ENCODE results near the gene DNAJC16. TPM values are rescaled to one million over a fixed set of nuclear protein-coding genes. Genes with fewer than 3 reads are reported as not detected.
A peak's percentile ranks its signal among the peaks of the same experiment; 100 is the strongest.
"Not testable (repeated sequence)": the region's sequence is repeated elsewhere in the genome, so short reads cannot be mapped to it uniquely, and the experiment has no call there.

DNAJC16 gene
- total RNA-seq, 1 experiment from 2014 or later: 23.2 TPM

GRCh38 chr1:15515022-15515663, 11.5 kb upstream of the DNAJC16 start:
- H3K4me1 ChIP-seq: no peaks in the 10 kb centered on the region
- H3K4me3 ChIP-seq: no peak overlapping the region
- H3K27ac ChIP-seq: no peak overlapping the region
- peaks cover 29% of the 10 kb centered on the region for H3K36me3 ChIP-seq
- H3K27me3 ChIP-seq: no peaks in the 10 kb centered on the region
- no peak for DNase-seq
- H3K9me3 ChIP-seq (replicated peaks): no peaks in the 10 kb centered on the region

GRCh38 chr1:15519625-15520024, 7.0 kb upstream of the DNAJC16 start:
- no peak for DNase-seq
- H3K4me3 ChIP-seq: no peak overlapping the region

DNA sequence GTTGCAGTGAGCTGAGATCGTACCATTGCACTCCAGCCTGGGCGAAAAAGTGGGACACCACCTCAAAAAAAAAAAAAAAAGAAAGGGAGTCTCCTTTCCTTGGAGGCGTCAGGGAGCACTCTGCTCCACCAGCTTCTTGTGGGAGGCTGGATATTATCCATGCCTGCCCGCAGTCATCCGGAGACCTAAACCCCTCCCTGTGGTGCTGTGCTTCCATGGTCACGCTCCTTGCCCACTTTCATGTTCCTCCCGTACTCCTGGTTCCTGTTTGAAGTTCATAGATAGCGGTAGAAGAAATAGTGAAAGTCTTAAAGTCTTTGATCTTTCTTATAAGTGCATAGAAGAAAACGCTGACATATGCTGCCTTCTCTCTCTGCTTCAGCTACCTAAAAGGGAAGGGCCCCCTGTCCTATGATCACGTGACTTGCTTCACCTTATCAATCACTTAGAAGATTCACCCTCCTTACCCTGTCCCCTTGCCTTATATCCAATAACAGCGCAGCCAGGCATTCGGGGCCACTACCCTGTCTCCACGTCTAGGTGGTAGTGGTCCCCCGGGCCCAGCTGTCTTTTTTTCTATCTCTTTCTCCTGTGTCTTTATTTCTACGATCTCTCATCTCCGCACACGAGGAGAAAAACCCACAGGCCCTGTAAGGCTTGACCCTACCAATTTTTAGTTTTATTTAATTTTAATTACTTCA, 5.3 kb upstream of the DNAJC16 start:
- H3K9me3 ChIP-seq (replicated peaks); H3K27ac ChIP-seq; H3K27me3 ChIP-seq; H3K4me1 ChIP-seq; DNase-seq; H3K4me3 ChIP-seq: not testable (repeated sequence)
- H3K36me3 ChIP-seq: peaks cover 15% of the 10 kb centered on the region

More at GRCh38 chr1:15519625-15520024, 7.0 kb upstream of the DNAJC16 start:
- Histone ChIP-seq H3K4me1 (peaks cover 8% of the 10 kb centered on the region; the same call in 1 of the 2 replicates), H3K36me3 (peaks cover 19% of the 10 kb centered on the region), H3K27ac (no peak overlapping the region), H3K9me3 (replicated peaks) (no peaks in the 10 kb centered on the region), H3K27me3 (no peaks in the 10 kb centered on the region)

DNA sequence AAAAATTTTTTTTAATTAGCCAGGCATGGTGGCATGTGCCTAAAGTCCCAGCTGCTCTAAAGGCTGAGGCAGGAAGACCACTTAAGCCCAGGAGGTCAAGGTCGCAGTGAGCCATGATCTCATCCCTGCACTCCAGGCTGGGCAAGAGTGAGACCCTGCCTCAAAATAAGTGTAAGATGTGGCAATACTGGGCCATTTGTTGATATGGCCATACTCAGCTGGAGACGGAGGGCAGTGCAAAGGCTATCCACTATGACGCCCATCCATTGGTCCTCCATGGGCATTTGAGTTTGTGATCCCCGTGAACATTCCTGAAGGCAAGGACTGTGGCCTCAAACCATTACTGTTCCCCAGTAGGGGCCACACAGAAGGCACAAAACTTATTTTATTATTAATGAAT, 4.1 kb upstream of the DNAJC16 start:
- no peaks in the 10 kb centered on the region for H3K9me3 ChIP-seq (replicated peaks)
- DNase-seq: no peak

DNA sequence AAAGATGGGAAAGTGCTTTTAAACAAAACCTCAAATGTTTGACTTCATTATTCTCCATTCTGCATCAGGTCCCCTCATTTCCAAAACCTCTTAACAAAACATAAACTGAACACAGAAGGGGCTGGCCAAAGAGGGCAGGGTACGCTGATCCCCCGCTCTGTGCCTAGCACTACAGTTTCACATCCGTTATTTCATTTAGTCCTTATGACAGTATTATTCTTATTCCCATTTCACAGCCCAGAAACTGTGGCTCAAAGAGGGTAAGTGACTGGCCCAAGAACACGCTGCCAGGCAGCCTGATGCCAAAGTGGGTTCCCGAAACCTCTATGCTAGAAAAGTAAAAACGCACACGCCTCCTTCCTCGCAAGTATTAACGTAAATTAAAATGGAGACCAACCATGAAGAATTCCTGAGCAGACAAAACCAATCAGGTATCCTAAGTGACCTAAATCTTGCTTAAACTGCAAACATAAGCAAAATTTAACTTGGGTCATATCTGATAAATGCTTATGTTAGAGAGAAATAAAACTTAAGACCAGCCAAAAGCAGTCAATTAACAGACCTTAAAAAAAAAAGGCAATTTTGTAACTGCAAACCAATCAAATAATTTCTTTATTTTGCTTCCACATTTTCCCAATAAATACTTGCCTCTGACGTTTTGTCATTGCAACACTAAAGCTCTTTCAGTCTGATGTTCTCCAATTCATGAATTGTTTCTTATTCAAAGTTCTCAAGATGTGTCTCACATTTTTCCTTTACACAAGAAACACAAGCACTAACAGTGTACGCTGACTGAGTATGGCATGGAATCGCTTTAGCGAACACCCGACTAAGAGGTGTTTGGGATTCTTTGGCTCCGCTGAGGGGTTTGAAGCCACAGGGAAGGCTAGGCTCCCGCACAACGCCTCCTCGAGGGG, 3.3 kb upstream of the DNAJC16 start:
- no peaks in the 10 kb centered on the region for H3K27me3 ChIP-seq
- H3K4me3 ChIP-seq: peak overlapping the region; percentile 64
- DNase-seq: no peak
- no peaks in the 10 kb centered on the region for H3K9me3 ChIP-seq (replicated peaks)
- no peaks in the 10 kb centered on the region for H3K36me3 ChIP-seq
- H3K27ac ChIP-seq: no peak overlapping the region; the same call in 1 of the 2 replicates
- H3K4me1 ChIP-seq: peaks cover 13% of the 10 kb centered on the region; the same call in 1 of the 2 replicates

More for the DNA sequence above, 4.1 kb upstream of the DNAJC16 start:
- H3K36me3 ChIP-seq: peaks cover 4% of the 10 kb centered on the region
- H3K4me3 ChIP-seq: no peak overlapping the region; the same call in 1 of the 2 replicates
- H3K27me3 ChIP-seq: no peaks in the 10 kb centered on the region
- peaks cover 11% of the 10 kb centered on the region; the same call in 1 of the 2 replicates for H3K4me1 ChIP-seq
- H3K27ac ChIP-seq: no peak overlapping the region

- no peak for DNase-seq
- no peaks in the 10 kb centered on the region for H3K9me3 ChIP-seq (replicated peaks)
- peak within 1 kb of the TSS; percentile 88 for H3K27ac ChIP-seq
- H3K4me1 ChIP-seq: peaks cover 13% of the 10 kb centered on the region; the same call in 1 of the 2 replicates
- no peaks in the 10 kb centered on the region for H3K36me3 ChIP-seq
- peak within 1 kb of the TSS; percentile 85 for H3K4me3 ChIP-seq
- H3K27me3 ChIP-seq: no peaks in the 10 kb centered on the region
These were observed 2.7 kb upstream of the DNAJC16 start, which contains the start of gene CASP9 for GRCh38 chr1:15524021-15524282. TSS of gene CASP9 (minus strand) at chr1:15524215. CDS start at chr1:15524200, 15 bp downstream.

- Histone ChIP-seq H3K4me3 (peak overlapping the region; percentile 85), H3K36me3 (no peaks in the 10 kb centered on the region), H3K27me3 (no peaks in the 10 kb centered on the region), H3K27ac (peak overlapping the region; percentile 88), H3K9me3 (replicated peaks) (no peaks in the 10 kb centered on the region), H3K4me1 (peaks cover 13% of the 10 kb centered on the region; the same call in 1 of the 2 replicates)
- peak; percentile 100 for DNase-seq
These were observed 2.2 kb upstream of the DNAJC16 start for GRCh38 chr1:15524283-15525049.

GRCh38 chr1:15525050-15526020, 1.3 kb upstream of the DNAJC16 start:
- Histone ChIP-seq H3K36me3 (no peaks in the 10 kb centered on the region), H3K9me3 (replicated peaks) (no peaks in the 10 kb centered on the region), H3K4me3 (peak overlapping the region; percentile 85), H3K27me3 (no peaks in the 10 kb centered on the region), H3K27ac (no peak overlapping the region), H3K4me1 (peaks cover 13% of the 10 kb centered on the region; the same call in 1 of the 2 replicates)
- peak; percentile 35 to 100 for DNase-seq

DNA sequence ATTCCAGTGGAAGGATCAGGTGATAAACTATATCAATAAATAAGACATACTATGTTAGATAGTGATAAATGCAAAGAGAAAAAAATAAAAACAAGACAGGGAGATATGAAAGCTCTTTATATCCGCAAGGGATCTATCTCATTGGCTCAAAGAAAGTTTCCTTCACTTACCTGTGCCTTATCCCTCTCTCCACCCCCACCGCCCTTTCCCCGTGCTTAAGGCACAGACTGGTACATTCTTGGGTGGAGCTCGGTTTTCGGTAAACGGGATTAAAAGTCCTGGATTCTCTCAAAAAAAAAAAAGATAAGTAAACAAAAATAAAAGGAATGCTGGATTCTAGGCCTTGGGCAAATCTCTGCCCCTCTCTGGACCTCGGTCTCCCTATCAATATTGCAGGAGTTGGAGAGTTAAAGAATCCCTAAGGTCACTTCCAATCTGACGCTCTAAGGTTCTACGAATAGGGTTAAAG, 593 bp upstream of the DNAJC16 start:
- peaks cover 13% of the 10 kb centered on the region; the same call in 1 of the 2 replicates for H3K4me1 ChIP-seq
- no peaks in the 10 kb centered on the region for H3K9me3 ChIP-seq (replicated peaks)
- H3K36me3 ChIP-seq: no peaks in the 10 kb centered on the region
- H3K4me3 ChIP-seq: peak overlapping the region; percentile 85
- no peak for DNase-seq
- no peaks in the 10 kb centered on the region for H3K27me3 ChIP-seq
- no peak overlapping the region for H3K27ac ChIP-seq

DNA sequence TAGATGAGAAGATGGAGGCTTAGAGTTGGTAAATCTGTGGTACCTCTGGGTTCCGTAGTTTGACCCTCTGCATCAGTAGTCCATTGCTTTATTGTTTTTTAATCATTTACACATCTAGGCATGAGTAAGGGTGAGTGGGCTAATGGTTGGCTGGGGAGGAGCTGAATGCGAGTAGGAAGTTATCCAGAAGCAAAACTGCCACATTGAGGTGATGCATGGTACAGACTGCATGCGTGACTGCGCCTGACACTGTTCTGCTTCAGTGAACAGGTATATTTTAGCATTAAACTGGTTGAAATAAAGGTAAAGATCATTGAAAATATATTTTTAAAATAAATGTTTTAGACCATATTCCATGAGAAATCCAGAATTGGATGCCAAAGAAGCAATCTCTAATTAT, 4.4 kb downstream of the DNAJC16 start:
- no peak overlapping the region for H3K4me3 ChIP-seq
- no peak for DNase-seq
- H3K9me3 ChIP-seq (replicated peaks): no peaks in the 10 kb centered on the region
- H3K27me3 ChIP-seq: no peaks in the 10 kb centered on the region
- peaks cover 6% of the 10 kb centered on the region; the same call in 1 of the 2 replicates for H3K4me1 ChIP-seq
- no peak overlapping the region for H3K27ac ChIP-seq
- H3K36me3 ChIP-seq: peaks cover 2% of the 10 kb centered on the region; the same call in 1 of the 2 replicates

- no peaks in the 10 kb centered on the region for H3K27me3 ChIP-seq
These were observed 5.0 kb downstream of the DNAJC16 start for GRCh38 chr1:15531682-15532081.

DNA sequence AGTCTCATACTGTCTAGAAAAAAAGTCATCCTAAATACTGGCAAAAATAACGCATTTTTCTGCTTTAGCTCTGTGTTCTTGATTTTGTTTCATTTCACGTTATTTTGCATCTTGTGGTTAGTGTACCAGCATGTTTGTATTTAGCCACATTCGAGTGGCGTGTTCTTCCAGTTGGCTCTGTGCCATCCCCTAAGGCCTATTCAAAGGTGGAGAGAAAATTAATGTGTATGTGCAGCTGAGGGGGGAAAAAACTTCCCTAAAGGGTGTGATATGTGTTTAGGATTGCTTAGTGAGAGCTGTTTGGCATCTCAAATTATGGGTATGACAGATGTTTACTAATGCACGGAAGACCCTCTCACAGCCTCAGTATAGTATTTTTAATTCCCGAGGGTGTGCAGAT, 12.1 kb downstream of the DNAJC16 start:
- Histone ChIP-seq H3K27me3 (no peaks in the 10 kb centered on the region), H3K27ac (no peak overlapping the region), H3K4me3 (no peak overlapping the region), H3K36me3 (peaks cover 26% of the 10 kb centered on the region), H3K4me1 (no peaks in the 10 kb centered on the region), H3K9me3 (replicated peaks) (no peaks in the 10 kb centered on the region)
- DNase-seq: peak; percentile 34 to 53

More at GRCh38 chr1:15531682-15532081, 5.0 kb downstream of the DNAJC16 start:
- H3K9me3 ChIP-seq (replicated peaks): no peaks in the 10 kb centered on the region
- H3K27ac ChIP-seq: no peak overlapping the region
- peaks cover 6% of the 10 kb centered on the region; the same call in 1 of the 2 replicates for H3K4me1 ChIP-seq
- H3K4me3 ChIP-seq: no peak overlapping the region
- DNase-seq: no peak
- peaks cover 8% of the 10 kb centered on the region for H3K36me3 ChIP-seq

DNA sequence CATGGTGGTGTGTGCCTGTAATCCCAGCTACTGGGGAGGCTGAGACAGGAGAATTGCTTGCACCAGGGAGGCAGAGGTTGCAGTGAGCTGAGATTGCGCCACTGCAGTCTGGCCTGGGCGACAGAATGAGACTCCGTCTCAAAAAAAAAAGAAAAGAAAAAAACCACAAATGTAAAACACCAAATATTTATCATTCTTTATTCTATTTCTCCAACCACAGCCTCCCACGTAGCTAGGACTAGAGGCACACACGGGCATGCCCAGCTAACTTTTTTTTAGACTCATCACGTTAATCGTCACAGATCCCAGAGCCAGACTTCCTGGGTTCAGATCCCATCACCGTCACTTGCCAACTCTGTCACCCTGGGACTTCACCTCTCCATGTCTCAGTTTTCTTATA, 13.5 kb downstream of the DNAJC16 start:
- no peaks in the 10 kb centered on the region for H3K9me3 ChIP-seq (replicated peaks)
- no peaks in the 10 kb centered on the region for H3K27me3 ChIP-seq
- H3K36me3 ChIP-seq: peaks cover 34% of the 10 kb centered on the region
- H3K4me1 ChIP-seq: no peaks in the 10 kb centered on the region
- DNase-seq: no peak
- H3K4me3 ChIP-seq: no peak overlapping the region
- no peak overlapping the region for H3K27ac ChIP-seq
